IMR-90 (cell line): ENCODE data around the gene PITPNM2. TPM values are rescaled to one million over a fixed set of nuclear protein-coding genes. Genes with fewer than 3 reads are reported as not detected.

Source experiments
- ATAC-seq: fragments of 200-7000 bp; cut with Tn5 transposase; 2 replicates; pipeline ENCODE4 v1.9.1; 2020; ENCODE audit warnings: low read depth, mild to moderate bottlenecking, moderate library complexity
- BruUV-seq: library from RNA; stranded (reverse); fragments of 400-500 nt; replicated peaks from 2 replicates; lab custom pipeline; 2021; lab: Mats Ljungman, UMichigan
- CTCF ChIA-PET: fragments of 300-600 bp; formaldehyde crosslinking; extraction: SDS; loops from one replicate; lab custom pipeline; 2021; ENCODE audit warnings: antibody characterized with exemption; lab: Yijun Ruan, JAX
- POLR2A ChIA-PET: fragments of 300-600 bp; sonication (Branson Sonifier 250); formaldehyde crosslinking; loops from one replicate; lab custom pipeline; 2022; ENCODE audit warnings: antibody characterized with exemption; ENCODE audit not compliant: unreplicated experiment; lab: Charles Lee
- DNase-seq: peaks from one replicate; pipeline ENCODE4 v3.0.0; 2013
- H2AFZ ChIP-seq: replicated peaks from 2 replicates; pipeline ENCODE3; 2013; ENCODE audit warnings: low read length, mild to moderate bottlenecking; ENCODE audit not compliant: poor library complexity
- H2AK5ac ChIP-seq: 2 replicates; pipeline ENCODE4 v1.6.1; 2013; ENCODE audit warnings: low read depth, low read length, inconsistent platforms
- H2AK9ac ChIP-seq: replicated peaks from 2 replicates; pipeline ENCODE3; 2013; ENCODE audit warnings: mild to moderate bottlenecking, low read depth, low read length, moderate library complexity; ENCODE audit not compliant: poor library complexity
- H2BK120ac ChIP-seq: 2 replicates; pipeline ENCODE4 v1.6.1; 2013; ENCODE audit warnings: low read depth, low read length, inconsistent platforms
- H2BK15ac ChIP-seq: 3 replicates; pipeline ENCODE4 v1.6.1; 2013; ENCODE audit warnings: low read depth, low read length, inconsistent platforms
- H2BK20ac ChIP-seq: 2 replicates; pipeline ENCODE4 v1.6.1; 2013; ENCODE audit warnings: low read depth, mild to moderate bottlenecking, inconsistent platforms, low read length, moderate library complexity
- H2BK5ac ChIP-seq: 2 replicates; pipeline ENCODE4 v1.6.1; 2013; ENCODE audit warnings: mild to moderate bottlenecking, low read depth, low read length, inconsistent platforms; ENCODE audit not compliant: poor library complexity, severe bottlenecking
- H3K14ac ChIP-seq: replicated peaks from 2 replicates; pipeline ENCODE4 v1.6.1; 2013; ENCODE audit warnings: low read depth, low read length, inconsistent platforms
- H3K18ac ChIP-seq: 2 replicates; pipeline ENCODE4 v1.6.1; 2013; ENCODE audit warnings: low read depth, low read length, control low read depth
- H3K23ac ChIP-seq: 2 replicates; pipeline ENCODE4 v1.6.1; 2013; ENCODE audit warnings: low read depth, low read length, inconsistent platforms
- H3K27ac ChIP-seq: 2 replicates; pipeline ENCODE4 v1.5.1; 2013; ENCODE audit warnings: mild to moderate bottlenecking, control low read depth, low read length; ENCODE audit not compliant: insufficient read depth
- H3K27me3 ChIP-seq: 2 replicates; pipeline ENCODE4 v1.6.1; 2013; ENCODE audit warnings: low read length; ENCODE audit not compliant: control insufficient read depth, insufficient read depth
- H3K36me3 ChIP-seq: 2 replicates; pipeline ENCODE4 v1.6.1; 2013; ENCODE audit warnings: low read length, mixed read lengths; ENCODE audit not compliant: control insufficient read depth, insufficient read depth
- H3K4ac ChIP-seq: 2 replicates; pipeline ENCODE4 v1.6.1; 2013; ENCODE audit warnings: low read depth, low read length, inconsistent platforms
- H3K4me1 ChIP-seq: 2 replicates; pipeline ENCODE4 v1.6.1; 2013; ENCODE audit warnings: low read length, mixed read lengths; ENCODE audit not compliant: control insufficient read depth, insufficient read depth
- H3K4me2 ChIP-seq: 2 replicates; pipeline ENCODE4 v1.6.1; 2013; ENCODE audit warnings: low read depth, mild to moderate bottlenecking, control low read depth, low read length, moderate library complexity
- H3K4me3 ChIP-seq: 2 replicates; pipeline ENCODE4 v1.5.1; 2013; ENCODE audit warnings: low read depth, mild to moderate bottlenecking, control low read depth, low read length, moderate library complexity; ENCODE audit not compliant: insufficient read depth
- H3K56ac ChIP-seq: 2 replicates; pipeline ENCODE4 v1.6.1; 2013; ENCODE audit warnings: low read length, inconsistent platforms; ENCODE audit not compliant: insufficient read depth; ENCODE audit errors: extremely low read depth
- H3K79me1 ChIP-seq, 2 experiments: 2 replicates each; pipeline ENCODE4 v1.6.1; 2013; ENCODE audit warnings: low read length in 2 of 2, inconsistent platforms in 1 of 2, low read depth in 1 of 2
- H3K9ac ChIP-seq: 2 replicates; pipeline ENCODE4 v1.6.1; 2013; ENCODE audit warnings: low read depth, low read length, control low read depth
- H3K9me1 ChIP-seq: 2 replicates; pipeline ENCODE4 v1.6.1; 2013; ENCODE audit warnings: low read length, inconsistent platforms; ENCODE audit not compliant: insufficient read depth
- H3K9me3 ChIP-seq: 2 replicates; pipeline ENCODE4 v1.6.1; 2013; ENCODE audit warnings: low read length; ENCODE audit not compliant: control insufficient read depth, insufficient read depth
- H4K20me1 ChIP-seq: 2 replicates; pipeline ENCODE4 v1.6.1; 2013; ENCODE audit warnings: low read length, inconsistent platforms; ENCODE audit not compliant: insufficient read depth
- H4K5ac ChIP-seq: 2 replicates; pipeline ENCODE4 v1.6.1; 2013; ENCODE audit warnings: mild to moderate bottlenecking, low read depth, low read length, control low read depth
- H4K8ac ChIP-seq, 2 experiments: 2 replicates each; pipeline ENCODE4 v1.6.1; 2013; ENCODE audit warnings: low read depth in 2 of 2, low read length in 2 of 2, control low read depth in 1 of 2, inconsistent platforms in 1 of 2
- H4K91ac ChIP-seq: 2 replicates; pipeline ENCODE4 v1.6.1; 2013; ENCODE audit warnings: low read depth, low read length, inconsistent platforms; ENCODE audit not compliant: insufficient read depth
- CEBPB ChIP-seq: IDR thresholded peaks from 2 replicates; pipeline ENCODE4 v1.6.1; 2012; ENCODE audit warnings: low read depth, low read length, improper control_type of control experiment
- CTCF ChIP-seq: conservative IDR thresholded peaks from 2 replicates; pipeline ENCODE4 v1.5.1; 2012; ENCODE audit warnings: mild to moderate bottlenecking, low read depth, low read length, improper control_type of control experiment
- MAZ ChIP-seq: IDR thresholded peaks from 2 replicates; pipeline ENCODE4 v1.6.1; 2012; ENCODE audit warnings: low read depth, mild to moderate bottlenecking, low read length, improper control_type of control experiment, moderate library complexity, borderline replicate concordance
- MXI1 ChIP-seq: IDR thresholded peaks from 2 replicates; pipeline ENCODE4 v1.6.1; 2012; ENCODE audit warnings: low read depth, mild to moderate bottlenecking, low read length, moderate library complexity, borderline replicate concordance
- WGBS, 2 experiments: methylation state at CpG; one replicate each; pipeline versions ENCODE4 v1.1.5 to v1.1.7; 2013; ENCODE audit warnings: missing lambda C conversion rate in 2 of 2; ENCODE audit not compliant: insufficient read length in 1 of 2; ENCODE audit errors: extremely low coverage in 2 of 2; 5-methylcytosine and 5-hydroxymethylcytosine counted together
- dilution Hi-C: fragments of 300-500 bp; cut with HindIII; formaldehyde crosslinking; loops from one replicate; pipeline ENCODE4 v1.14.3; 2018; ENCODE audit warnings: low sequenced_read_pairs; ENCODE audit not compliant: unreplicated experiment
- in situ Hi-C: fragments of 300-500 bp; cut with MboI; formaldehyde crosslinking; loops from 3 replicates; pipeline ENCODE4 v1.14.3; 2019; ENCODE audit warnings: low sequenced_read_pairs, inconsistent platforms, mixed read lengths
- intact Hi-C: fragments of 100-400 bp; cut with micrococcal nuclease; formaldehyde crosslinking; loops from 2 replicates; pipeline ENCODE4 v1.10.0; 2022
- polyA plus RNA-seq, 3 experiments: library from polyadenylated mRNA; depleted of rRNA; stranded (reverse); fragments of >200 nt; gene quantifications; 2 replicates each; pipeline ENCODE4 v1.2.3, GENCODE V29; 2012; ENCODE audit warnings: low replicate concordance in 1 of 3
- total RNA-seq: library from RNA; depleted of rRNA; stranded (reverse); fragments of >200 nt; gene quantifications from 2 replicates; pipeline ENCODE4 v1.2.3, GENCODE V29; 2012

Gene PITPNM2
- total and polyA plus RNA-seq, 2 of the 4 experiments (the other 2 are of a cell fraction): 1.6 to 3.0 TPM

- Histone ChIP-seq H2BK5ac (no peak overlapping the region), H4K91ac (no peak overlapping the region), H3K27me3 (no peaks in the 10 kb centered on the region), H2BK15ac (no peak overlapping the region), H2AK9ac (no peak overlapping the region), H4K20me1 (no peaks in the 10 kb centered on the region), H3K79me1 (peaks cover 0 to 7% of the 10 kb centered on the region in 2 experiments; a peak in 2 of 4 replicates), H3K9ac (no peak overlapping the region), H3K18ac (no peak overlapping the region), H3K23ac (no peak overlapping the region), H3K4ac (no peak overlapping the region), H3K9me1 (no peaks in the 10 kb centered on the region), H3K9me3 (no peaks in the 10 kb centered on the region), H3K4me2 (no peak overlapping the region), H4K5ac (no peak overlapping the region), H2AFZ (no peak overlapping the region), H3K27ac (no peak overlapping the region), H4K8ac (no peak overlapping the region), H3K4me3 (no peak overlapping the region), H3K14ac (no peak overlapping the region), H3K56ac (no peak overlapping the region), H2BK120ac (no peak overlapping the region), H3K4me1 (no peaks in the 10 kb centered on the region), H2BK20ac (no peak overlapping the region), H2AK5ac (no peak overlapping the region), H3K36me3 (peaks cover 18% of the 10 kb centered on the region)
- TF ChIP-seq CTCF (no peak), CEBPB (peak; percentile 62), MAZ (no peak), MXI1 (no peak)
- BruUV-seq: no TSS peak
- in situ Hi-C loops (loop anchor here (25.0 kb wide), 1 partner anchor 600 kb away; no protein-coding TSS in a partner anchor), dilution Hi-C loops (no loop called here), intact Hi-C loops (no loop called here)
- DNase-seq (no peak), ATAC-seq (no peak)
- POLR2A ChIA-PET: no interaction called here
- WGBS, 2 experiments: no CpG with 5 or more reads among the region's 6 CpGs
- CTCF ChIA-PET: interaction anchor here (0.6 to 1.5 kb wide), 2 partner anchors 38 to 168 kb away, joined by 3 read pairs; no protein-coding TSS in a partner anchor
Measured at GRCh38 chr12:123187637-123188036, 36.7 kb upstream of the PITPNM2 start.
